ENCODE measurements around the gene SRGAP1.
"Not testable (repeated sequence)": the region's sequence is repeated elsewhere in the genome, so short reads cannot be mapped to it uniquely, and the experiment has no call there.

Gene SRGAP1

GRCh38 chr12:64154677-64155076 lies 310.2 kb downstream of the SRGAP1 start:
- DNase-seq (ENCODE audit: insufficient read length) (no peak), FAIRE-seq (no peak)
- TF ChIP-seq POLR2AphosphoS5 (IDR thresholded peaks at IDR 0.05; ENCODE audit: low read depth, low read length): no peak
- no peak for TF ChIP-seq TAF1 (IDR thresholded peaks at IDR 0.05; ENCODE audit: borderline replicate concordance, low read depth, low read length)
- TF ChIP-seq POLR2A (IDR thresholded peaks at IDR 0.05; ENCODE audit: low read depth, low read length): no peak

- DNase-seq (ENCODE audit: insufficient read length) (no peak), FAIRE-seq (no peak)
- no peak for TF ChIP-seq POLR2AphosphoS5 (IDR thresholded peaks at IDR 0.05; ENCODE audit: low read depth, low read length)
- no peak for TF ChIP-seq TAF1 (IDR thresholded peaks at IDR 0.05; ENCODE audit: borderline replicate concordance, low read depth, low read length)
- no peak for TF ChIP-seq POLR2A (IDR thresholded peaks at IDR 0.05; ENCODE audit: low read depth, low read length)
These were observed 312.6 kb downstream of the SRGAP1 start for GRCh38 chr12:64157110-64157509.

DNA sequence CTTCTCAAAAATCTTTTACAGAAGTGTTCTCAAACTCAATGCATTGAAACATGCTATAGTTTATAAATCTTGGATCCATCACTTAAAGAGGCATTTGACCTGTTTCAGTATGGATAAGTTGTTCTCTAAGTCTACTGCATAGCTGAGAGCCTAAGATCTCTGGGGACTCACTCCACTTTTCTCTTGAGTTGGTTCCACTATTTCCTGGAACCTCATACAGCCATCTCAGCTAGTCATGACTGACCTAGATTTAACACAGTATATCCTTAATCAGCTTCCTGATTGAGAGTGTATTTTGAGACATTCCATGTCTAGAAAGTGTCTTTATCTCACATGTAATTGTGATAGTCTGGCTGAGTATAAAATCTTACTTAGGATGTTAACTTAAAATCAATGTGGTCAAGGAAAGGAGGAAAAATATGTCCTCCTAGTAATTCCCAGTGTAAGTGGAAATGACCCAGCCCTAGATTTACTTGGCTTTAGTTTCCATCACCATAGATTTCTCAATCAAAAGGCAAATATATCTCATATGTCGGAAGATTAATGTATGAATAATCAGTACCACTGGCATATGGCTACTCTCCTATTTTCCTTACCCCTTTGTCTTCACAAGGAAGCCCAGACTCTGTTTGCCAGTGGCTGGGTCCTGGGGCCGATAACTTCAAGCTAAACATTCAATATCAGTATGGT lies 315.7 kb downstream of the SRGAP1 start:
- TF ChIP-seq POLR2AphosphoS5 (IDR thresholded peaks at IDR 0.05; ENCODE audit: low read depth, low read length) (no peak), TAF1 (IDR thresholded peaks at IDR 0.05; ENCODE audit: borderline replicate concordance, low read depth, low read length) (no peak), POLR2A (IDR thresholded peaks at IDR 0.05; ENCODE audit: low read depth, low read length) (no peak)
- DNase-seq (ENCODE audit: insufficient read length) (no peak), FAIRE-seq (no peak)

- FAIRE-seq (no peak), DNase-seq (ENCODE audit: insufficient read length) (no peak)
- no peak for TF ChIP-seq POLR2A (IDR thresholded peaks at IDR 0.05; ENCODE audit: low read depth, low read length)
- TF ChIP-seq TAF1 (IDR thresholded peaks at IDR 0.05; ENCODE audit: borderline replicate concordance, low read depth, low read length): no peak
- TF ChIP-seq POLR2AphosphoS5 (IDR thresholded peaks at IDR 0.05; ENCODE audit: low read depth, low read length): no peak
These were observed 316.2 kb downstream of the SRGAP1 start for GRCh38 chr12:64160711-64161060.

- not testable (repeated sequence) for FAIRE-seq; DNase-seq (ENCODE audit: insufficient read length)
These were observed 322.1 kb downstream of the SRGAP1 start for GRCh38 chr12:64166606-64167005.

DNA sequence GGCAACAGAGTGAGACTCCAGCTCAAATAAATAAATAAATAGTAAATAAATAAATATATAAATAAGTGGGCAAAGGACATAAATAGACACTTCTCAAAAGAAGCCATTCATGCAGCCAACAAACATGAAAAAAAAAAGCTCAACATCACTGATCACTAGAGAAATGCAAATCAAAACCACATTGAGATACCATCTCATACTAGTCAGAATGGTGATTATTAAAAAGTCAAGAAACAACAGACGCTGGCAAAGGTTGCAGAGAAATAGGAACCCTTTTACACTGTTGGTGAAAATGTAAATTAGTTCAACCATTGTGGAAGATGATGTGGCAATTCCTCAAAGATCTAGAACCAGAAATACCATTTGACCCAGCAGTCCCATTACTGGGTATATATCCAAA lies 322.5 kb downstream of the SRGAP1 start:
- FAIRE-seq; DNase-seq (ENCODE audit: insufficient read length): not testable (repeated sequence)

- no peak for DNase-seq (ENCODE audit: insufficient read length)
- no peak for TF ChIP-seq POLR2A (IDR thresholded peaks at IDR 0.05; ENCODE audit: low read depth, low read length)
- no peak for TF ChIP-seq TAF1 (IDR thresholded peaks at IDR 0.05; ENCODE audit: borderline replicate concordance, low read depth, low read length)
- no peak for TF ChIP-seq POLR2AphosphoS5 (IDR thresholded peaks at IDR 0.05; ENCODE audit: low read depth, low read length)
- no peak for FAIRE-seq
These were observed 325.5 kb downstream of the SRGAP1 start for GRCh38 chr12:64170024-64170423.

DNA sequence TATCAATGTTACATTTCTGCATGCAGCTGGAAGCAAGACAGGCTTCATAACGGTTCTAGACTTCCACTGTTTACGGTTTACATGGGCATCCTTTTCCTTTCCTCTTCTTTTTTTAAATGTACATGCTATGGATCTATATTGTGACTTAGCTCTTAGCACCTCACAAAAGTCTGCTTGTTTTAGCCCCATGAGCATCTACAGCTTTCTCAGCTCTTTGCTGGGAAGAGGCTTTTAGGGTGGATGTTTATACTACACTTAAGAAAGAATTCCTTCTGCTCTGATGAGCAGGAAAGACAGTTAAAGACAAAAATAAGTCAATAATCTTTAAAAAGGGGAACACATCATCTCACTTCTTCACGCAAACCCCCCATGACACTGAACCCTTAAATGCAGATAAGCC lies 326.2 kb downstream of the SRGAP1 start:
- FAIRE-seq: no peak
- no peak for DNase-seq (ENCODE audit: insufficient read length)
- TF ChIP-seq TAF1 (IDR thresholded peaks at IDR 0.05; ENCODE audit: borderline replicate concordance, low read depth, low read length) (no peak), POLR2A (IDR thresholded peaks at IDR 0.05; ENCODE audit: low read depth, low read length) (no peak), POLR2AphosphoS5 (IDR thresholded peaks at IDR 0.05; ENCODE audit: low read depth, low read length) (no peak)

DNA sequence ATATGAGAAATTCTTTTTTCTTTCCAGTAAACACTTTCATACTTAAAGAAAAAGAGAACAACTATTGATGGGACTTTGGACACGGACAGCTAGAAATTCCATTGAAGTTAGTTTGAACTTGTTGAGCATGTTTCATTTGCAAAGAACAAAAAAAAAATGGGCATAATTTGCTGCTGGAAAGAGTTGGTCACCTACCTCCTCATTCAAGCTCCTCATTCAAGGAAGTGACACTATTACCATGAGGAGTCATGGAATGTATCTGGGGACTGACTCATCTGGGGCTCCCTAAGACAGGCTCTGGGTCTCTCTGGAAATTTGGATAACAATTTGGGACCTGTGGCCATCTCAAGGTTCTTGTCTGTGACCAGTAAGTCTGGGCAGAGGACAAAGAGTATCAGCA lies 327.2 kb downstream of the SRGAP1 start:
- no peak for TF ChIP-seq POLR2A (IDR thresholded peaks at IDR 0.05; ENCODE audit: low read depth, low read length)
- TF ChIP-seq TAF1 (IDR thresholded peaks at IDR 0.05; ENCODE audit: borderline replicate concordance, low read depth, low read length): no peak
- TF ChIP-seq POLR2AphosphoS5 (IDR thresholded peaks at IDR 0.05; ENCODE audit: low read depth, low read length): no peak
- FAIRE-seq (no peak), DNase-seq (ENCODE audit: insufficient read length) (no peak)

DNA sequence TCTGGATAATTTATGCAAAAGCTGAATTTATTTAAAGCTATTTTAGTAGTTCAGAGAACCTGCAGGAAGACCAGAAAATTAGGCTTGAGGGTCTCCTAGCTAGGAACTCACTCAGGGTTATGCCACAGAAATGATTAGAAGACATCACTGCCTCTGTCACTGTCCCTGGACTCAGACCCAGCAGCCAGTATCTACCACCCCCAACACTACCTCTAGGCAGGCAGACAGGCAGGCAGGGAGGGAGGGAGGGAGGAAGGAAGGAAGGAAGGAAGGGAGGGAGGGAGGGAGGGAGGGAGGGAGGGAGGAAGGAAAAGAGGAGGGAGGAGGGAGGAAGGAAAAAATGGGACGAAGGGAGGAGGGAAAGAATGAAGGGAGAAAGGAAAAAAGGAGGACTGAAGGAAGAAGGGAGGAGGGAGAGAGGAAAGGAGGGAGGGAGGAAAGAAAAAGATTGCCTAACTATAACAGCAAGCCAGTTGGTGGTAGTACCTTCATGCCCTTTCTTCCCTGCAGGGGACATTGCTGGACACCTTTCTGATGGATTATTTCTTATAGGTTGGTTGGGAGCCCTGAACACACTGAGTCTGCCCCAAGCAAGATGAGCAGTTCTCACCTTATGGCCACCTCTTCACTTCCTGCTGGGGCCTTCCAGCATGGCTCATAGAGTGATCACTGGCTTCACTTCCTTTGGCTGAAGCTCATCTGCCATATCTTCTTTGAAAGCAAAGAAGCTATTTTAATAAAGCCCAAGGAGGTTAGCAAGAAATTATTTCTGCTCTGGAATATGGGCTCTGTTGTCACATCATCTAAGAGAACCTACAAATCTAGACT lies 327.9 kb downstream of the SRGAP1 start:
- FAIRE-seq: no peak
- no peak for TF ChIP-seq TAF1 (IDR thresholded peaks at IDR 0.05; ENCODE audit: borderline replicate concordance, low read depth, low read length)
- TF ChIP-seq POLR2AphosphoS5 (IDR thresholded peaks at IDR 0.05; ENCODE audit: low read depth, low read length): no peak
- TF ChIP-seq POLR2A (IDR thresholded peaks at IDR 0.05; ENCODE audit: low read depth, low read length): no peak
- no peak for DNase-seq (ENCODE audit: insufficient read length)

DNA sequence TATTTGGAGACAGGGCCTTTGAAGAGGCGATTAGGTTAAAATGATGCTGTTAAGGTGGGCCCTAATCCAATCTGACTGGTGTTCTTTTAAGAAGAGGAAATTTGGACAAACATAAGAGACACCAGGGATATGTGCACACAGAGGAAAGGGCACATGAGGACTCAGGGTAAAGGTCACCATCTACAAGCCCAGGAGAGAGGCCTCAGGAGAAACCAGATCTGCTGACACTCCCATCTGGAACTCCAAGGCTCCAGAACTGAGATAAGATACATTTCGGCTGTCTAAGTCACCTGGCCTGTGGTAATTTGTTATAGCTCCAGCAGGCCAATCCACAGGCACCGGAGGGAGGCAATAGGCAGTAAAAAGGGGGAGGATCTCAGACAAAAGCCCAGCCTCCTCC lies 329.0 kb downstream of the SRGAP1 start:
- no peak for FAIRE-seq

DNA sequence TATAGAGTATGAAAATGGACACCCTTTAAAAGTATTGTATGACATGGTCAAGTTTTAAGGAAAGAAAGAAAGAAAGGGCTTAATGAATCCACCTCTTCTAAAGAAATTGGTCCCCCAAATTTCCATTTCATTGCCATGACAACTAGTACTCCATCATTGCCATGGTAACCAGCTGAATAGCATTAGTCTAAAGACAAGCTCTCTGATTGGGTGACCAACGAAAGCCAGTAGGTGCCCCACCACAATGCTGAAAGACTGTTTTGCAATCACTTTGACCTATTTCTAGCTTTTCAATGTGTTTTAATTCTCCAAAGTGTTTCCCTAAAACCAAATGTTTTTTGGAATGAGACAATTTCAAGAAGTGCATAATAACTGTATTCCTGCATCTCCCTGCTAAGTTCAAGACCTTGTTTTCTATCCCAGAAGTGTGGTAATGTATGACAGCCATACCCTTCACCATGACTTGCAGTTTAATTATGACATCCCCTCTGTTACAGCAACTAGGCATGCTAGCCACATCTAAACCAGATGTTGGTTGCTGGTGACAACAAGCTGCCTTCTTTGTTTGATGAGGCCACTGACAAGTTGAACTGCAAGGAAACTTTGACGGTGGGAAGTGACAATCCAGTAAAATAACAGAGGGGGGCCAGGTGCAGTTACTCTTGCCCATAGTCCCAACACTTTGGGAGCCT lies 330.9 kb downstream of the SRGAP1 start:
- no peak for FAIRE-seq
- TF ChIP-seq TAF1 (IDR thresholded peaks at IDR 0.05; ENCODE audit: borderline replicate concordance, low read depth, low read length) (no peak), POLR2A (IDR thresholded peaks at IDR 0.05; ENCODE audit: low read depth, low read length) (no peak), POLR2AphosphoS5 (IDR thresholded peaks at IDR 0.05; ENCODE audit: low read depth, low read length) (no peak)
- no peak for DNase-seq (ENCODE audit: insufficient read length)

More for the DNA sequence above, 329.0 kb downstream of the SRGAP1 start:
- no peak for DNase-seq (ENCODE audit: insufficient read length)
- TF ChIP-seq POLR2A (IDR thresholded peaks at IDR 0.05; ENCODE audit: low read depth, low read length) (no peak), TAF1 (IDR thresholded peaks at IDR 0.05; ENCODE audit: borderline replicate concordance, low read depth, low read length) (no peak), POLR2AphosphoS5 (IDR thresholded peaks at IDR 0.05; ENCODE audit: low read depth, low read length) (no peak)
